ENCODE data around the gene MED16.

- TF ChIP-seq CTCF (IDR thresholded peaks at IDR 0.05; ENCODE audit: borderline replicate concordance, extremely low read depth, low read length, poor library complexity, severe bottlenecking), result no peak
- no peak for TF ChIP-seq EZH2 (IDR thresholded peaks at IDR 0.05; ENCODE audit: borderline replicate concordance, low read depth, low read length, severe bottlenecking)
Measured at GRCh38 chr19:845707-846521, 47.1 kb downstream of the MED16 start.
